Effector memory CD4-positive, alpha-beta T cell (primary cell): ENCODE measurements around the gene MPI.
A peak's percentile ranks its signal among the peaks of the same experiment; 100 is the strongest.

Experiments used
- DNase-seq, 3 donors: peaks; one replicate each; pipeline ENCODE4 v3.0.0-alpha.2; 2020
- H3K27ac ChIP-seq: 2 replicates; pipeline ENCODE4 v1.7.0; 2013; ENCODE audit warnings: mild to moderate bottlenecking, low read length, moderate library complexity; ENCODE audit not compliant: insufficient read depth, poor library complexity, severe bottlenecking
- H3K27me3 ChIP-seq: replicated peaks from 2 replicates; pipeline ENCODE4 v1.7.0; 2013; ENCODE audit warnings: mild to moderate bottlenecking, low read length; ENCODE audit not compliant: insufficient read depth, control insufficient read depth, poor library complexity, severe bottlenecking
- H3K36me3 ChIP-seq: 2 replicates; pipeline ENCODE4 v1.7.0; 2013; ENCODE audit warnings: mild to moderate bottlenecking, low read length, moderate library complexity; ENCODE audit not compliant: control insufficient read depth, insufficient read depth
- H3K4me1 ChIP-seq: 2 replicates; pipeline ENCODE4 v1.7.0; 2013; ENCODE audit warnings: low read length, mild to moderate bottlenecking; ENCODE audit not compliant: control insufficient read depth, insufficient read depth, poor library complexity, severe bottlenecking
- H3K4me3 ChIP-seq: 2 replicates; pipeline ENCODE4 v1.7.0; 2013; ENCODE audit warnings: low read length, low read depth, mild to moderate bottlenecking; ENCODE audit not compliant: insufficient read depth, poor library complexity, severe bottlenecking
- H3K9me3 ChIP-seq: 2 replicates; pipeline ENCODE4 v1.7.0; 2013; ENCODE audit warnings: mild to moderate bottlenecking, low read length, moderate library complexity; ENCODE audit not compliant: control insufficient read depth

Gene MPI

GRCh38 chr15:74901612-74902063 lies 11.8 kb downstream of the MPI start:
- H3K9me3 ChIP-seq: no peaks in the 10 kb centered on the region
- peaks cover 6% of the 10 kb centered on the region for H3K36me3 ChIP-seq
- peak; percentile 22 to 46 (median 37) for DNase-seq
- no peak overlapping the region for H3K4me3 ChIP-seq
- no peaks in the 10 kb centered on the region for H3K27me3 ChIP-seq
- H3K27ac ChIP-seq: peak overlapping the region; percentile 19
- peaks cover 20% of the 10 kb centered on the region for H3K4me1 ChIP-seq

DNA sequence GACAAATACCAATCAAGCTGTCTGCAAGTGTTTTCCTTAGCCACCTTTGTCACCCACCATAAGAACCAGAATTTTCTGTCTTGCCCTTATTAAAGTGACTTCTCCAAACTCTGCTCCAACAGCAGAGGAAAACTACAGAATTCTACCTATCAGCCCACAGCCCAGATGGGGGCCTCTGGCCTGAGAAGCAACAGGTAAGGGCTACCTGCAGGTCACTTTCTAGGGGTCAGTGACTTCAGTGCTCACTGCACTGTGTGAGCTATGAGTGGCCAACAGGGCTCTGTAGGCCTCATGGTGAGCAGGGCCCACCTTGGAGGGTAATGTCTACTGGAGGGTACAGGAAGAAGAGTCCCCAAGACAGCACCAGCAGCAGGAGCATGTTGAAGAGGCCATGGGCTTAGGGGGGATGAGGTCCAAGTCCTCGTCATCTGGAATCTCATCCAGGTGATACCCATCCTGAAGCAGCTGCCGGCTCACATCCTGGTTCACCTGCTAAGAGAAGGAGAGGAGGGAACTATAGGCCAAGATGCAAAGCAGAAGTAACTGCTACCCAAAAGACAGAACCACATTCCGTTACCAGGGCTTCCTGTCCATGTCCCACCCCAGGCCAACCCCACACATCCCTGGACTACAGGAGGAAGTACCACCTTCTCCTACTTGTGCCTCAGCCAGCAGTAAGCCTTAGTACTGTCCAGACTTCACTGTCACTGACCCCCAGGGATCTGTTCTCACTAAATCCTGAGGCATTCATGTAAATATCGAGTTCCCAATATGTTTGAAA lies 12.6 kb downstream of the MPI start:
- H3K27me3 ChIP-seq: no peaks in the 10 kb centered on the region
- no peak for DNase-seq
- no peaks in the 10 kb centered on the region for H3K9me3 ChIP-seq
- H3K27ac ChIP-seq: no peak overlapping the region
- no peak overlapping the region for H3K4me3 ChIP-seq
- H3K36me3 ChIP-seq: no peaks in the 10 kb centered on the region
- H3K4me1 ChIP-seq: peaks cover 22% of the 10 kb centered on the region

- H3K4me3 ChIP-seq: no peak overlapping the region
- no peak overlapping the region for H3K27ac ChIP-seq
- H3K9me3 ChIP-seq: no peaks in the 10 kb centered on the region
- H3K4me1 ChIP-seq: peaks cover 26% of the 10 kb centered on the region
- no peaks in the 10 kb centered on the region for H3K36me3 ChIP-seq
- no peak for DNase-seq
- H3K27me3 ChIP-seq: no peaks in the 10 kb centered on the region
Measured at GRCh38 chr15:74903676-74904075, 13.8 kb downstream of the MPI start.

GRCh38 chr15:74904190-74904805 lies 14.5 kb downstream of the MPI start:
- H3K36me3 ChIP-seq: no peaks in the 10 kb centered on the region

GRCh38 chr15:74906067-74906449 lies 16.2 kb downstream of the MPI start:
- Histone ChIP-seq H3K4me1 (peaks cover 24% of the 10 kb centered on the region), H3K4me3 (peak overlapping the region; percentile 96), H3K27me3 (no peaks in the 10 kb centered on the region), H3K36me3 (no peaks in the 10 kb centered on the region), H3K27ac (peak overlapping the region; percentile 84), H3K9me3 (no peaks in the 10 kb centered on the region)
- DNase-seq: no peak

More at GRCh38 chr15:74904190-74904805, 14.5 kb downstream of the MPI start:
- Histone ChIP-seq H3K27ac (peak overlapping the region; percentile 12), H3K4me3 (no peak overlapping the region), H3K27me3 (no peaks in the 10 kb centered on the region), H3K9me3 (no peaks in the 10 kb centered on the region), H3K4me1 (peaks cover 26% of the 10 kb centered on the region)
- no peak for DNase-seq

DNA sequence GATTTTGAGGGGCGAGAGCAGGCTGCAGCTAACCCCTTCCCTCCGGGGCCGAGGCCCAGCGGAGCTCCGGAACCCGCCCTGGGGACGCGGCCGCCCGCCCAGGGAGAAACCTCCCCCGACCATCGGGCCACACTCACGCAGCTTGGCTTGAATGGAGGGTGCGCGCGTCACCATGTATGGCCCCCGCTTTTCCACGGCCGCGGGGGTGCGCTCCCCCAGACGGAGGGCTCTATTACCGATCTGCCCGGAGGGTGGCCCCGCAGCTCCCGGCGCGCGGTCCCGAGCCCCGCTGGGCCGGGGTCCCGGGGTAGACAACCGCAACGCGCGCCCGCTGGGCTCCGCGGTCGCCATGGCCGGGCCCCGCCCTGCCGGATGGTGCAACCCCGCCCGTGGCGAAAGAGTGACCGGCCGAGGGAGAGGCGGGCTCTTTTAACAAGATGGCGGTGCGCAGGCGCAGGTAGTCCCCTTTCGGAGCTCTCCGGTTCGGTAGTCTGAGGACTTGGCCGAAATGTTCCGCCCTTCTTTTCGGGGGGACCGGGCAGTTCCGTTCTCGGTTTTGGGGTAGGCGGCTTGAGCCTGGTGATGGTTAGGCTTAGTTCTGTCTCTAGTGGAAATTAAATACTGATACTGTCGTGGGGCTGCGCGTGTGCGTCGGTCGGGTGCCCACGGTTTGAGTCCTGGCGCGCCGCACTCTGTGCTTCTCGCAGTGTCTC lies 16.8 kb downstream of the MPI start, which contains the start of gene FAM219B:
FAM219B (minus strand) TSS at position 402 of the 713 bp plus-strand sequence; CDS start at position 351, 51 bp downstream.
- Histone ChIP-seq H3K9me3 (no peaks in the 10 kb centered on the region), H3K27ac (peak within 1 kb of the TSS; percentile 84), H3K36me3 (no peaks in the 10 kb centered on the region), H3K4me3 (peak within 1 kb of the TSS; percentile 96), H3K4me1 (peaks cover 19% of the 10 kb centered on the region), H3K27me3 (no peaks in the 10 kb centered on the region)
- DNase-seq: peak; percentile 50 to 72 (median 57)

DNA sequence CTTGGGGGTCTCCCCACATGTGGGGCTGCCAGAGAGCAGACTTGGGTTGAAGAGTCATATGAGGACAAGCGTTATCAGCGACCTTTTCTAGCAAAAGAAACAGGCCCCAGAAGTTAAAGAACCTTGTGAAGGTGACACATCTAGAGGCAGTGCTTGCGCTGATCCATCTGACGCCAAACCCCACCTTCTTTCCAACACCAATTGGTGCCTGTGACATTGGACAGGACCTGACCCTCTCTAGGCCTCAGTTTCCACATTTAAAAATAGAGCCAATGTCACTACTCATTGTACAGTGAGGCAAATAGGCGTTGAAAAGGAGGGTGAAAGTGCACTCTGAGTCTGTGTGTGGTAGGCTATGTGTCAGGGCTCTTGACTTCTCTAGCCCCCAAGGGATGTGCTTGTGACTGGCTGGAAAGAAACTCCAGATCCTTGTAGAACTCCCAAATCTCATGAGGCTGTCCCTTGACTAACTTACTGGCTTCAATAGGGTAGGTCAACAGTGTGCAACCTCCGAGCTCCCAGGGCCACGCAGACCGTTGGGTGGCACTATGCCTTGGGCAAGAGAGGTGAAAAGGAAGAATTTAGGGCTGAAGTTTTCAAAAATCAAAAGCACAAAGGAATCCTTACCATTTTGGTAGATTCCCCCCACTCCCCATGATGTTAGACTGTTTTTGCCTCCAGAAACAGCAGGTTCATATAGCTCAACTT lies 17.5 kb downstream of the MPI start:
- H3K27me3 ChIP-seq: no peaks in the 10 kb centered on the region
- H3K4me1 ChIP-seq: peaks cover 15% of the 10 kb centered on the region
- peak overlapping the region; percentile 96 for H3K4me3 ChIP-seq
- no peaks in the 10 kb centered on the region for H3K36me3 ChIP-seq
- peak overlapping the region; percentile 84 for H3K27ac ChIP-seq
- DNase-seq: no peak
- no peaks in the 10 kb centered on the region for H3K9me3 ChIP-seq

DNA sequence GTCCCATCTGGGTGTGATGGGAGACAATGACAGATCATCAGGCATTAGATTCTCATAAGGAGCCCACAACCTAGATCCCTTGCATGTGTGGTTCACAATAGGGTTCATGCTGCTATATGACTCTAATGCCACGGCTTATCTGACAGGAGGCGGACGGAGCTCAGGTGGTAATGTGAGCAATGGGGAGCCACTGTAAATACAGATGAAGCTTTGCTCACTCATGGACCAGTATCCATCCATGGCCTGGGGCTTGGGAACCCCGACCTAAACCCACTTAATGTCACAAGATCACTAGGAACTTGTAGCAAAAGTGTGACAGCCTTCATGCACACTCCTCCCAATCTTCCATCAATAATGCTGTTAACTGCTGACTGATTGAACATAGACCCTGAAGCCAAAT lies 18.8 kb downstream of the MPI start:
- Histone ChIP-seq H3K4me1 (peaks cover 15% of the 10 kb centered on the region), H3K9me3 (no peaks in the 10 kb centered on the region), H3K27me3 (no peaks in the 10 kb centered on the region), H3K4me3 (no peak overlapping the region), H3K36me3 (no peaks in the 10 kb centered on the region), H3K27ac (no peak overlapping the region)
- no peak for DNase-seq

DNA sequence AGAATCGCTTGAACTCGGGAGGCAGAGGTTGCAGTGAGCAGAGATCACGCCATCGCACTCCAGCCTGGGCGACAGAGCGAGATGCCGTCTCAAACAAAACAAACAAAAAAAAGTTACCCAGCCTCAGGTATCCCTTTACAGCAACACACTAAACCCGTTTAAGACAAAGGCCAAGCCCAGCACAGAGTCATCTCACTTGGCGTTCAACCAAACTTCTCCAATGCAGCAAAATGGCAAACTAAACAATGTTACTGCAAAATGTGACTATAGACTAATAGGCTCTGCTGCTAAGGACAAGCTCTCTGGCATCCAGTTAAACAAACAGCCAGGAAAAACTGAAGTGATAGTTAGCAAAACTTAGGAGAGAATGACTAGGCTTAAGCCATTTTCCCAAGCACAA lies 23.2 kb downstream of the MPI start:
- H3K4me3 ChIP-seq: no peak overlapping the region

More for the DNA sequence above, 23.2 kb downstream of the MPI start:
- Histone ChIP-seq H3K36me3 (peaks cover 13% of the 10 kb centered on the region), H3K27ac (no peak overlapping the region), H3K9me3 (no peaks in the 10 kb centered on the region), H3K4me1 (no peaks in the 10 kb centered on the region), H3K27me3 (no peaks in the 10 kb centered on the region)
- no peak for DNase-seq
